HUDEP-2 (cell line): ENCODE measurements around the gene ACTL8.

ENCODE experiments used
- DNase-seq, 76 experiments: peaks; one replicate each; lab custom pipeline; 2025; ENCODE audit not compliant: unreplicated experiment in 76 of 76; lab: John Stamatoyannopoulos, UW

The ACTL8 gene

DNA sequence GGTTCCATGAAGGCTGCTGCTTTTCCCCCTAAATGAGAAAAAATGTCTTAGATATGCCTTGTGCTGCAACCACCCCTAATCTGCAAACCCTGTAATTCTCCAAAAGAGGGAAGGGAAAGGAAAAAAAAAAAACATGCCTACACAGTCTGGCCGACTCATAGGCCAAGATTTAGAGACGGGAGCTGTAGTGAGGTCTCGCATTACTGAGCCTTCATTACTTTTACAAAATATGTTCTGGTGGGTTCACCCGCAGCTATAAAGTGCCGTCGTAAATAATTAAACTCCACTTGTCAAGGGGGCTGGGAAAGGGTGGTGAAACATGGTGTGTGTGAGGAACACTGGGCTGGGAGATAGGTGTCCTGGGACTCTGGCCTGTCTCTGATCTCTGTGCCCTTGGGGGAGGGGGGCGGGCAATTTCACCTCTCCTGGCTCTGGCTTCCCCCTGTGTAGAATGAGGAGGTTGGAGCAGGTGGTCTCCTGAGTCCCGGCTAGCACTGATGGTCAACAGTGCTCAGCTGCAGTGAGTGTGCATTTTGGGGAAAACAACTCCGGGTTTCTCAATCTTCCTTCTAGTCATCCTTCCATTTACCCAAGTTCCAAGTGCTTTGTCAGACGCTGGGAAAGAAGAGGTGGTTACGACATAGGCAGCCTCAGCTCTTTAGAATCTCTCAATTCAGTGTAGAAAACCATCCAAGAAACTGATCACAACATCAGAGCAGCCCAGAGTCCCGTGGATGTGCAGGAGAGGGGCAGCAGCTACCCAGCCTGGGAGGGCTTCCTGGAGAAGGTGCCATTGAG, 82.3 kb downstream of the ACTL8 start:
- no peak for DNase-seq

DNA sequence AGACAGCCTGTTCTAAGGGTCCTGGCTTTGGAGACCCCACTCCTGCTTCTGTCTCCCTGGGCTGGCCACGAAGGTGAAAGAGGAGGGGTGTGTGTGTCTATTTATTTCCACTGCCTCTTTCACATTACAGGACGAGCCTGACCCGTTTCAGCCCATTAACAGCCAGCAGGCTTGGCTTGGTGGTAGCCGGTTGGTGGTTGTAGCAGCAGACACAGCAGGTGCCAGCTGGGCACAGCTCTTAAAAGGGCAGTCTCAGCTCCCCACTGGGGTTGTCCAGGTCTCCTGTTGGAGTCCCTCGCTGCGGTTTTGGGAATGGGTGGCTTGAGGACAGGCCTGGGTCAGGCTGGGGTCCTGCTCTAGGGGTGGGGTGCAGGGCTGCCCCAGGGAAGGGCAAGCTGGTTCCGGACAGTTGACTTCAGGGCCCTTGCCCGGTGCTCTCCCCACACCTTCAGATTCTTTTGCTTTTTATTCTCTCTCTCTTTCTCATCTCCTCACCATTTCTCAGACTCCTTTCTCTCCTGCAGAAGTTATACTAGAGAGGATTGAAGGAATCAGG, 84.6 kb downstream of the ACTL8 start:
- DNase-seq, result no peak

DNA sequence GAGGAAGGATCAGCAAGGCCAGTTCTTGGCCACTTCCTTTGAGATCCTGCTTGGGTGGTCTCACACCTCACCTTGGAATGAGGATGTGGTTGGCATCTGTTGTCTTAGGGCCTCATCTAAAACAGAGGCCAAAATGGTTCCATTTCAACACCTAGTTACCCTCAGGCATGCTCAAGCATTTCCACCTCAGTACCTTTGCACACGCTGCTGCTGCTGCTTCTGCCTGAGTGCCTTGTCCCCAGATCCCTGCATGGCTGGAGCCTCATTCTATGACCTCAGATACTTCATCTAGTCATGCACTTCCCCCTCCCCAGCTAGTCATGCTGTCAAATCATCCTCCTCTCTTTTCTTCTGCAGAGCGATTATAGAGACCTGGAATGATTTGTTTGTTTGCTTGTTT, 86.8 kb downstream of the ACTL8 start:
- no peak for DNase-seq

DNA sequence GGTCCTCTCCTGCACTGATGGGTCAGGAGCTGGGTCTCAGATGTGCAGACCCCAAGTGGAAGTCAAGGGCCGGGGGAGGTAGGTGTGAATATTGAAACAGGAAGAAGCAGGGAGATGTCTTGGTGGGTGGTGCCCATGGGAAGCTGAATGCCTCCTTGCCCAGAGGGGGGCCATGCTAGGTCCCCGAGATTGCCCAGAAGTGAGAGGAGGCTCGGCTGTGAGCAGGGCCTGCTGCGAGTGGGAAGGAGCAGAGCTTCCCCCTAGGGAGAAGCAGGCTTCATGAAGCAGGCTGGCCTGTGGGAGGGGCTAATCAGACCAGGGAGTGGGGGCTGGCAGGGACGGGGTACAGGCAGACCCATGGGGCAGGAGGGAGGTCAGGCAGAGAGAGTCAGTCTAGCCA, 87.6 kb downstream of the ACTL8 start:
- DNase-seq, result no peak

DNA sequence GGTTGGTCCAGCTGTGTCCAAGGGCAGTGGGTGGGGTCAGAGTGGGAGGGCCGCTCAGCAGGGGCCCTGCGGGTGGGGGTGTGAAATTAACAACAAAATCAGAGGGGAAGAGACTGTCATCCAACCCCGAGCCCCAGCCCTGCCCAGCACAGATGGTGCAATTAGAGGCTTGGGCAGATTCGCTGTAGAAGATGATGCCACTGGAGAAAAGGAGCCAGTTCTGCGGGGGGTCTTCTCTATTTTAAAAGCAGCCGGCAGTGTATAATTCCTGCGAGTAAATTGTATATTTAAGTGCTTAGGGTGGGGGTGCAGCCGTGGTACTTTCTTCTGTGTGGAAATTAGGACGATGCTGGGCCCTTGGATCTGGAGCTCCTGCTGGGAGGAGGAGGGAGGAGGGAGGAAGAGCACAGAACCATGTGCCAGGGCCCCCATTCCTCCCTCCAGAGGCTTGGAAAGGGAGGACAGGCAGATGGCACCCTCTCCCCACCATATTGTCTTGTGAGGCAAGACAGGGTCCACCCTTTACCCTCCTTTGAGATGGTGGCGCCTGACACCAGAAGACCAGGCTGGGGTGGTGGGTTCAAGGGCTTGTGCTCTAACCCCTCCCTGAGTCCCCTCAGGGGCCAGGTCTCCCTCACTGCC, 89.2 kb downstream of the ACTL8 start:
- no peak for DNase-seq

DNA sequence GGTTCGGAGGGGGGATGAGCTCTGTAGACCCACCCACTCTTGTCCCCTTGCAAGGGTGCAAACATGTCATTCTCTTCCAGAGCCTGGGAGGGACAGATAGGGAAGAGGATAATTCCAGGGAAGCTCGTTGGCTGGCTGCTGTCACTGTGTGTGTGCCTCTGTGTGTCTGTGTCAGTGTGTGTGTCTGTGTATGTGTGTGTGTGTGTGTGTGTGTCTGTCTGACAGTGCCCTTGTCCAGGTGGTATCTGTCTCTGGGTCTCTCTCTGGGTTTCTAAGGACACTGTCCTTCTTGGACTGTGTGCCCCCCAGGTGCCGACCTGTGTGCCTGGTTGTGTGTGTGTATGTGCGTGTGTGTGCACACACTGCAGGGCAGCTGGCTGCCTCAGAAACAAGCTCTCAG, 90.5 kb downstream of the ACTL8 start:
- no peak for DNase-seq

DNA sequence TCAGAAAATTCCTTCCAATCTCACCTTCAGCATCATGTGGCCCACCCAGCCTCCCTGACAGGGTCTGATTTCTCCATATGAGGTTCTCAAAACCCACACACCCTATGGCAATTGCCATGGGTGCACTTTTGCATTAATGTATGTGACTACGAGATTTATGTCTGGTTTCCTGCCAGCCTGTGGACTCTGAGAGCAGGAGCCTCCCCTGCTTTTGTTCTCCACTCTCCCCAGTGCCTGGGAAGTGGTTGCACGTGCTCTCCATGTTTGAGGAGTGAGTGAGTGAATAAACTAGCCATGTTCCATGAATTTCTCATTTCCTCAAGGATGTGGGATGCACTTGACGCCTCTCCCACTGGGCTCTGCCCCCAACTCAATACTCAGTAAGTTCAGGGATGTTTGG, 91.2 kb downstream of the ACTL8 start:
- no peak for DNase-seq

DNA sequence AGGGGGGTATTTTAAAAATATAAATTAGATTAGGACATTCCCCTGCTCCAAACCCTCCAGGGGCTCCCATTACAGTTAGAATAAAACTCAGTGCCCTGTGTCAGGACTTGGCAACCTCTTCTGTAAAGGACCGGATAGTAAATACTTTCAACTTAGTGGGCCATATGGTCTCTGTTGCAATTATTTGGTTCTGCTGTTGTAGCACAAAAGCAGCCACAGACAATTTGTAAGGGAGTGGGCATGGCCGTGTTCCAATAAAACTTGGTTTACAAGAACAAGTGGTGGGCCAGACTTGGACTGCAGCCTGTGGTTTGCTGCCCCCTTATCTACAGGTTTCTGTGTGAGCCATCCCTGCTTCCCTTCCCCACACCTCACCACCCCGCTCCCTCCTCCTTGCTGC, 92.0 kb downstream of the ACTL8 start:
- no peak for DNase-seq

DNA sequence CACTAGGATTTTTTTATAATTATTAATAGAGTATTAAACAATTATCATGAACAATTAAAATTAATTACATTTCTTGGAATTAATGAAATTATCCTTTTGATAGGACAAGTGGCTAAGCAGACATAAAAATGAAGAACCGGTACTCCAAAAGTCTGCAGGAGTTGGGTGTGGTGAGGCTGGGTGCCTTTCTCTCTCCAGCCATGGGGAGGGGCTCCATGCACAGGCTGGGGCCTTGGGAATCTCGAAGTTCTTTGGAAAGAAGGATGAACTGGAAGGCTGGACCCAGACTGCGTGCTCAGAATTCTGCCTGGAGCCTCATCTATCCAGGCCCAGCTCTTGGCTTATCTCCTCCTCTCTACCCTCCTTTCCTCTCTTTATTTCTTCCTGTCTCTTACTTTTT, 94.1 kb downstream of the ACTL8 start:
- no peak for DNase-seq

- DNase-seq, result no peak
Observed at GRCh38 chr1:17851056-17851455, 95.9 kb downstream of the ACTL8 start.

DNA sequence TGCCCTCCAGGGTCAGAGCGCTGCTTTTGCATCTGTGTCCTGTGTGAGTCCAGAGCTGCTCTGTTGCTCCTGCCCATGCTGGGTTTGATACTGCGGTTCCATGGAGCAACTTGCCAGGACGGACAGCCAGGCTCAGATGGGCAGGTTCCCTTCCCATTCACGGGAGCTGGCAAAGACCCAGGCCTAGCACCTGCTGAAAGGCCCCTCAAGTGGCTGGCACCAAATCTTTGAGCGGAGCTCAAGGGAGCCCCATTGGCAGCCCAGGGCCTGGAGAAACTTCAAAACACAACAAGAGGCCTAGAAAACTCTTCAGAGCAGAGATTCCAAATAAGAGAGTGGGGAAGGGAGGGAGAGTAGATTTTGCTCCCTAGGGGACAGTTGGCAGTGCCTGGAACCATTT, 97.2 kb downstream of the ACTL8 start:
- DNase-seq, result no peak

DNA sequence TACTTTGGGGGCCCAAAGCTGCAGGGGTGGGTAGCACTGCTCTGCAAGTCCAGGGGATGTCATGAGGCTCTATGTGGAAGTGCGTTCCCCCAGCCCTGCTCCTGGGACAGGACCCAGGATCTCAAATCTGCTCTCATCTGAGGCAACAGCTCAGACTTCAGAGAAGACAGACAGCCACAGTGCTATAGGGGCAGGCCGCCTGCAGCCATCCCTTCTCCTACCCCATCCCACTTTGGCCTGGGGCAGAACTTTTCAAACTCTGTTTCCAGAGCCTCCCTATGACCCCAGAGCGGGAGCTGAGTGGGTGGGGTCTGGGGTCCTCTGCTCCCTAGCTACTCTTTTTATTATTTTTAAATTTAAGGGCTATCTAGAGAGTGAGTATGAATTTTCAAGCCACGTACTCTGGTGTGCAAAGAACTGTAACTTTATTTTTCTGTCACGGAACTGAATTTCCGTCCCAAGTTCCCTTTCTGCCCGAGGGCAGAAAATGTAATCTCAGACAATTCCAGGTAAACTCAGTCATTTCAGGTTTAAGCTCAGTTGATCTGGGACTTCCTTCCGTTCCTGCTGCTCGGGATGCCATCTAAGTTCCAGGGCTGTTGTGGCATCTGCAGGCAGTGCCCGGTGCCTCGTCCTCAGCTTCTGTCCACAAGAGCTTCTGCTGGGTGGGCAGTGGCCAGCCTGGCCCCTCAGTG, 98.3 kb downstream of the ACTL8 start:
- no peak for DNase-seq

GRCh38 chr1:17856496-17857108, 101.5 kb downstream of the ACTL8 start:
- DNase-seq, result no peak

GRCh38 chr1:17857109-17857499, 102.0 kb downstream of the ACTL8 start:
- no peak for DNase-seq

DNA sequence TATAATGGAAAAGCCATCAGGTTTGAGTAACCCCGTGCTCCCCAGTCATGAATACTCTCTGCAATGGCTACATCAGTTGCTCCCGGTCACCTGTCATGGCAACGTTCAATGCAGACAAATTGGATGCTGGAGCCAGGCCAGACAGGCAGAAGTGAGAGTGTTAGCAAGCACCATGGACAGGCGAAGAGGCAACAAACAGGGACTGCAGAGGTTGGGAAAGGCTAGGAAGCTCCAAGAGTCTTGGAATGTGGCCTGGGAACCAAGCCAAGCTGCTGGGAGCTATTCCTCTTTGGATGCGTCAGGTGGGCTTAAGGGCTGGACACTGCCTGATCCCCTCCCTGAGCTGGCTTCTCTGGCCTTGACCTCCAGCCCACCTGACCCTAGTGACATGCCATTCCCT, 102.9 kb downstream of the ACTL8 start:
- DNase-seq, result no peak

DNA sequence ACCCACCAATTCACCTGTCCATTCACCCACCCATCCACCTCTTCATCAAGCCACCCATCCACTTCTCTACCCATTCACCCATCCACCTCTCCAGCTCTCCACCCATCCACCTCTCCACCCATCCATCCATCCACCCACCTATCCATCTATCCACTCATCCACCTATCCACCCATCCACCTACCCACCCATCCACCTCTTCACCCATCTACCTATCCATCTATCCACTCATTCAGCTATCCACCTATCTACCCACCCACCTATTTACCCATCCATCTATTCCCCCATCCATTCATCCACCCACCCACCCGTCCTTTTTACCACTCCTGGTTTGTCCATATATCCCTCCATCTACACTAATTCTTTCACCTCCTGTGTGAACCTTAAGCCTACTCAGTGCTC, 105.7 kb downstream of the ACTL8 start:
- no peak for DNase-seq

GRCh38 chr1:17861685-17862084, 106.6 kb downstream of the ACTL8 start:
- no peak for DNase-seq

DNA sequence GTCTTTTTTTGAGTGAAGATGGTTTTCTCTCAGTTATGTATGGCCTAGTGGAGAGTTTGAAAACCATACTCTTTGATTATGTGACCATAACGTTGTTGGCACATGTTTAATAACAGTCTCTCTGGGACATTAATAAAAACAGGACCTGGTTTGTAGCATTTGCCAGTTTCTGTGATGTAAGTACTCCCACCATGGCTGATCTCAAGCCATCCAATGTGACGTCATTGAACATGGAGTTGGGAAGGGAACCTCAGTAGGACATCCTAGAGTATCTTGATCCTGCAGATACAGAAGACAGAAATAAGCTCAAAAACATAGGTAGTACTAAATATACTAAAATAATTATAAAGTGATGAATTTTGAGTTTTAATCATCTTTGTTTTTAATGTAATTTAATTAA, 107.0 kb downstream of the ACTL8 start:
- no peak for DNase-seq

- DNase-seq, result no peak
Observed at GRCh38 chr1:17865912-17866739, 111.0 kb downstream of the ACTL8 start.

- DNase-seq, result no peak
Observed at GRCh38 chr1:17866740-17867029, 111.6 kb downstream of the ACTL8 start.

- DNase-seq, result no peak
Observed at GRCh38 chr1:17867470-17867869, 112.3 kb downstream of the ACTL8 start.
